HepG2 (cell line): Measurements from ENCODE around the gene LRRC28. TPM values are rescaled to one million over a fixed set of nuclear protein-coding genes. Genes with fewer than 3 reads are reported as not detected.
A peak's percentile ranks its signal among the peaks of the same experiment; 100 is the strongest.

Experiments used
- CEBPB ChIP-seq: IDR thresholded peaks from 2 replicates; pipeline ENCODE4 v1.6.1; 2011; ENCODE audit warnings: low read depth, low read length, improper control_type of control experiment, borderline replicate concordance
- DMTF1 ChIP-seq: sonication (generic); formaldehyde crosslinking; IDR thresholded peaks from 2 replicates; pipeline ENCODE4 v1.4.0; 2020; ENCODE audit warnings: mild to moderate bottlenecking, missing genetic modification reagents
- ELF3 ChIP-seq: IDR thresholded peaks from 2 replicates; pipeline ENCODE4 v1.6.1; 2016; ENCODE audit warnings: missing genetic modification reagents, missing compliant biosample characterization
- GMEB1 ChIP-seq: sonication (generic); formaldehyde crosslinking; IDR thresholded peaks from 2 replicates; pipeline ENCODE4 v1.5.1; 2020; ENCODE audit warnings: missing genetic modification reagents, mild to moderate bottlenecking, borderline replicate concordance
- HIC2 ChIP-seq: sonication (generic); formaldehyde crosslinking; IDR thresholded peaks from 2 replicates; pipeline ENCODE4 v1.9.0; 2022; ENCODE audit warnings: low read depth, missing genetic modification reagents
- HMG20B ChIP-seq: conservative IDR thresholded peaks from 2 replicates; pipeline ENCODE4 v1.6.1; 2016; ENCODE audit warnings: missing genetic modification reagents, missing compliant biosample characterization
- MYC ChIP-seq: sonication (generic); formaldehyde crosslinking; IDR thresholded peaks from 2 replicates; pipeline ENCODE4 v1.9.0; 2021; ENCODE audit warnings: missing genetic modification reagents, borderline replicate concordance
- NFE2L2 ChIP-seq: fragments of 150-350 bp; IDR thresholded peaks from 2 replicates; pipeline ENCODE4 v1.6.1; 2014; ENCODE audit warnings: low read length
- NR3C1 ChIP-seq: sonication (generic); formaldehyde crosslinking; IDR thresholded peaks from 2 replicates; pipeline ENCODE4 v1.4.0; 2020; ENCODE audit warnings: missing genetic modification reagents
- PHB2 ChIP-seq: fragments of 450-650 bp; IDR thresholded peaks from 2 replicates; pipeline ENCODE4 v1.6.1; 2018; ENCODE audit not compliant: partially characterized antibody
- RFXANK ChIP-seq: IDR thresholded peaks from 2 replicates; pipeline ENCODE4 v1.6.1; 2016
- SOX13 ChIP-seq, 3 experiments: fragments of 450-650 bp in 1 of 3; sonication (generic) in 1 of 3; formaldehyde crosslinking in 1 of 3; IDR thresholded peaks in 2 of 3; conservative IDR thresholded peaks in 1 of 3; 2 replicates each; pipeline versions ENCODE4 v1.5.0 to v1.6.1; 2016 to 2020; ENCODE audit warnings: antibody characterized with exemption in 1 of 3, mild to moderate bottlenecking in 1 of 3, missing compliant biosample characterization in 1 of 3, missing genetic modification reagents in 1 of 3, moderate library complexity in 1 of 3
- polyA plus RNA-seq, 8 experiments: library from polyadenylated mRNA; depleted of rRNA in 3 of 8; stranded (reverse) in 7 of 8; unstranded in 1 of 8; fragments of >200 nt; fragmentation: Illumina TruSeq in 4 of 8; extraction: Trizol in 4 of 8; gene quantifications; 2 replicates each; pipeline versions ENCODE4 v1.2.1 to v1.2.3, GENCODE V29; 2011 to 2016; ENCODE audit warnings: low read depth in 4 of 8, missing spikeins in 1 of 8, mixed read lengths in 1 of 8; ENCODE audit not compliant: insufficient read depth in 1 of 8
- total RNA-seq, 5 experiments: library from RNA; depleted of rRNA; stranded (reverse); fragments of >200 nt; fragmentation: Illumina TruSeq; extraction: Trizol; gene quantifications; 2 replicates each; pipeline ENCODE4 v1.2.3, GENCODE V29; 2016; ENCODE audit warnings: low read depth in 1 of 5
- TF ChIP-seq, protein P1 (sequence below): sonication (generic); formaldehyde crosslinking; IDR thresholded peaks from 2 replicates; pipeline ENCODE4 v1.4.0; 2020; ENCODE audit warnings: mild to moderate bottlenecking, missing genetic modification reagents
- TF ChIP-seq, protein P2 (sequence below): sonication (generic); formaldehyde crosslinking; IDR thresholded peaks from 2 replicates; pipeline ENCODE4 v1.4.0; 2020; ENCODE audit warnings: missing genetic modification reagents, borderline replicate concordance

The LRRC28 gene
- total and polyA plus RNA-seq, 2 of the 13 experiments (the other 11 are each of a cell fraction or from before 2014, with no cell fraction given): 17.5 to 21.3 TPM

GRCh38 chr15:99305761-99306505 is 54.7 kb downstream of the LRRC28 start (continued):
- TF ChIP-seq PHB2: no peak
- no peak for TF ChIP-seq NFE2L2
- TF ChIP-seq, protein P1, sequence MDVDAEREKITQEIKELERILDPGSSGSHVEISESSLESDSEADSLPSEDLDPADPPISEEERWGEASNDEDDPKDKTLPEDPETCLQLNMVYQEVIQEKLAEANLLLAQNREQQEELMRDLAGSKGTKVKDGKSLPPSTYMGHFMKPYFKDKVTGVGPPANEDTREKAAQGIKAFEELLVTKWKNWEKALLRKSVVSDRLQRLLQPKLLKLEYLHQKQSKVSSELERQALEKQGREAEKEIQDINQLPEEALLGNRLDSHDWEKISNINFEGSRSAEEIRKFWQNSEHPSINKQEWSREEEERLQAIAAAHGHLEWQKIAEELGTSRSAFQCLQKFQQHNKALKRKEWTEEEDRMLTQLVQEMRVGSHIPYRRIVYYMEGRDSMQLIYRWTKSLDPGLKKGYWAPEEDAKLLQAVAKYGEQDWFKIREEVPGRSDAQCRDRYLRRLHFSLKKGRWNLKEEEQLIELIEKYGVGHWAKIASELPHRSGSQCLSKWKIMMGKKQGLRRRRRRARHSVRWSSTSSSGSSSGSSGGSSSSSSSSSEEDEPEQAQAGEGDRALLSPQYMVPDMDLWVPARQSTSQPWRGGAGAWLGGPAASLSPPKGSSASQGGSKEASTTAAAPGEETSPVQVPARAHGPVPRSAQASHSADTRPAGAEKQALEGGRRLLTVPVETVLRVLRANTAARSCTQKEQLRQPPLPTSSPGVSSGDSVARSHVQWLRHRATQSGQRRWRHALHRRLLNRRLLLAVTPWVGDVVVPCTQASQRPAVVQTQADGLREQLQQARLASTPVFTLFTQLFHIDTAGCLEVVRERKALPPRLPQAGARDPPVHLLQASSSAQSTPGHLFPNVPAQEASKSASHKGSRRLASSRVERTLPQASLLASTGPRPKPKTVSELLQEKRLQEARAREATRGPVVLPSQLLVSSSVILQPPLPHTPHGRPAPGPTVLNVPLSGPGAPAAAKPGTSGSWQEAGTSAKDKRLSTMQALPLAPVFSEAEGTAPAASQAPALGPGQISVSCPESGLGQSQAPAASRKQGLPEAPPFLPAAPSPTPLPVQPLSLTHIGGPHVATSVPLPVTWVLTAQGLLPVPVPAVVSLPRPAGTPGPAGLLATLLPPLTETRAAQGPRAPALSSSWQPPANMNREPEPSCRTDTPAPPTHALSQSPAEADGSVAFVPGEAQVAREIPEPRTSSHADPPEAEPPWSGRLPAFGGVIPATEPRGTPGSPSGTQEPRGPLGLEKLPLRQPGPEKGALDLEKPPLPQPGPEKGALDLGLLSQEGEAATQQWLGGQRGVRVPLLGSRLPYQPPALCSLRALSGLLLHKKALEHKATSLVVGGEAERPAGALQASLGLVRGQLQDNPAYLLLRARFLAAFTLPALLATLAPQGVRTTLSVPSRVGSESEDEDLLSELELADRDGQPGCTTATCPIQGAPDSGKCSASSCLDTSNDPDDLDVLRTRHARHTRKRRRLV (CRISPR knock-in tag): no peak
- no peak for TF ChIP-seq NR3C1 (CRISPR knock-in tag)
- TF ChIP-seq CEBPB: peak; percentile 65
- 0 out of 2 replicates have a peak, but pooled peaks have one; percentile 5 for TF ChIP-seq ELF3 (CRISPR knock-in tag)
- TF ChIP-seq DMTF1 (CRISPR knock-in tag): no peak
- 0 out of 2 replicates have a peak, but pooled peaks have one; percentile 35 for TF ChIP-seq HMG20B (CRISPR knock-in tag)
- TF ChIP-seq GMEB1: no peak
- TF ChIP-seq, protein P2, sequence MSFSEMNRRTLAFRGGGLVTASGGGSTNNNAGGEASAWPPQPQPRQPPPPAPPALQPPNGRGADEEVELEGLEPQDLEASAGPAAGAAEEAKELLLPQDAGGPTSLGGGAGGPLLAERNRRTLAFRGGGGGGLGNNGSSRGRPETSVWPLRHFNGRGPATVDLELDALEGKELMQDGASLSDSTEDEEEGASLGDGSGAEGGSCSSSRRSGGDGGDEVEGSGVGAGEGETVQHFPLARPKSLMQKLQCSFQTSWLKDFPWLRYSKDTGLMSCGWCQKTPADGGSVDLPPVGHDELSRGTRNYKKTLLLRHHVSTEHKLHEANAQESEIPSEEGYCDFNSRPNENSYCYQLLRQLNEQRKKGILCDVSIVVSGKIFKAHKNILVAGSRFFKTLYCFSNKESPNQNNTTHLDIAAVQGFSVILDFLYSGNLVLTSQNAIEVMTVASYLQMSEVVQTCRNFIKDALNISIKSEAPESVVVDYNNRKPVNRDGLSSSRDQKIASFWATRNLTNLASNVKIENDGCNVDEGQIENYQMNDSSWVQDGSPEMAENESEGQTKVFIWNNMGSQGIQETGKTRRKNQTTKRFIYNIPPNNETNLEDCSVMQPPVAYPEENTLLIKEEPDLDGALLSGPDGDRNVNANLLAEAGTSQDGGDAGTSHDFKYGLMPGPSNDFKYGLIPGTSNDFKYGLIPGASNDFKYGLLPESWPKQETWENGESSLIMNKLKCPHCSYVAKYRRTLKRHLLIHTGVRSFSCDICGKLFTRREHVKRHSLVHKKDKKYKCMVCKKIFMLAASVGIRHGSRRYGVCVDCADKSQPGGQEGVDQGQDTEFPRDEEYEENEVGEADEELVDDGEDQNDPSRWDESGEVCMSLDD (CRISPR knock-in tag): no peak
- no peak for TF ChIP-seq MYC (CRISPR knock-in tag)
- TF ChIP-seq HIC2 (CRISPR knock-in tag): no peak
- no peak for TF ChIP-seq SOX13 (IDR thresholded peaks at IDR 0.05)
- TF ChIP-seq SOX13 (CRISPR knock-in tag; conservative IDR thresholded peaks at IDR 0.05 in 1 of 2, IDR thresholded peaks at IDR 0.05 in 1 of 2): peak in 1 of 2 experiments; percentile 50; a peak in 1 of 4 replicates
- TF ChIP-seq RFXANK: no peak
